Endodermal cell (in vitro differentiated cells): ENCODE measurements around the gene MYOC. TPM values are rescaled to one million over a fixed set of nuclear protein-coding genes. Genes with fewer than 3 reads are reported as not detected.
"Not testable (repeated sequence)": the region's sequence is repeated elsewhere in the genome, so short reads cannot be mapped to it uniquely, and the experiment has no call there.

Experiments
- DNase-seq: peaks from one replicate; pipeline ENCODE4 v3.0.0-alpha.2; 2017
- H3K27ac ChIP-seq: 2 replicates; pipeline ENCODE4 v1.5.1; 2013; ENCODE audit warnings: mild to moderate bottlenecking, low read depth, low read length, moderate library complexity
- H3K27me3 ChIP-seq: 2 replicates; pipeline ENCODE4 v1.6.1; 2013; ENCODE audit warnings: mild to moderate bottlenecking, low read length, moderate library complexity; ENCODE audit not compliant: insufficient read depth, control insufficient read depth, poor library complexity, severe bottlenecking
- H3K36me3 ChIP-seq: 2 replicates; pipeline ENCODE4 v1.7.0; 2013; ENCODE audit warnings: mild to moderate bottlenecking, low read length, moderate library complexity; ENCODE audit not compliant: control insufficient read depth, insufficient read depth
- H3K4me1 ChIP-seq: one replicate; pipeline ENCODE4 v1.7.0; 2013; ENCODE audit warnings: low read length; ENCODE audit not compliant: control insufficient read depth, insufficient read depth
- H3K4me3 ChIP-seq: 2 replicates; pipeline ENCODE4 v1.5.1; 2013; ENCODE audit warnings: mild to moderate bottlenecking, low read length, moderate library complexity
- H3K9ac ChIP-seq: 2 replicates; pipeline ENCODE4 v1.6.1; 2013; ENCODE audit warnings: mild to moderate bottlenecking, low read length, moderate library complexity; ENCODE audit not compliant: poor library complexity, severe bottlenecking; ENCODE audit errors: extremely low read depth
- H3K9me3 ChIP-seq: 2 replicates; pipeline ENCODE4 v1.6.1; 2013; ENCODE audit warnings: mild to moderate bottlenecking, low read length, moderate library complexity; ENCODE audit not compliant: control insufficient read depth
- H3K27ac Mint-ChIP-seq: 2 replicates; pipeline ENCODE4 v1.8.0; 2020; ENCODE audit warnings: mixed read lengths
- H3K27me3 Mint-ChIP-seq: 2 replicates; pipeline ENCODE4 v1.8.0; 2021; ENCODE audit warnings: mild to moderate bottlenecking, mixed read lengths; ENCODE audit not compliant: insufficient read depth
- H3K36me3 Mint-ChIP-seq: 2 replicates; pipeline ENCODE4 v1.8.0; 2020; ENCODE audit warnings: low read depth, mixed read lengths
- H3K4me1 Mint-ChIP-seq: 2 replicates; pipeline ENCODE4 v1.8.0; 2020; ENCODE audit warnings: mixed read lengths
- H3K4me3 Mint-ChIP-seq: 2 replicates; pipeline ENCODE4 v1.8.0; 2020; ENCODE audit warnings: mild to moderate bottlenecking, moderate library complexity, mixed read lengths
- H3K9me3 Mint-ChIP-seq: 2 replicates; pipeline ENCODE4 v1.8.0; 2020; ENCODE audit warnings: mild to moderate bottlenecking, mixed read lengths
- CTCF ChIP-seq: fragments of 200-600 bp; sonication (generic); conservative IDR thresholded peaks from 2 replicates; pipeline ENCODE4 v1.5.0; 2021; ENCODE audit warnings: antibody characterized with exemption, mild to moderate bottlenecking
- WGBS, 2 experiments: methylation state at CpG; one replicate each; pipeline versions ENCODE4 v1.1.5 to v1.1.7; 2013; ENCODE audit warnings: missing lambda C conversion rate in 2 of 2, mixed read lengths in 1 of 2; ENCODE audit not compliant: insufficient coverage in 1 of 2, insufficient read length in 1 of 2; 5-methylcytosine and 5-hydroxymethylcytosine counted together
- total RNA-seq, 2 donors: library from RNA; stranded (reverse); fragmentation: NEBNext Ultra II Directional in 1 of 2; extraction: Animal tissue kit (Norgen Biotek cat#: 25700) in 1 of 2; gene quantifications; 2 replicates in 1 of 2; 3 replicates in 1 of 2; pipeline ENCODE4 v1.2.1, GENCODE V29; 2021

Gene MYOC
- total RNA-seq, 2 donors from 2014 or later, result not detected

GRCh38 chr1:171663036-171663853 is 10.8 kb upstream of the MYOC start:
- no peaks in the 10 kb centered on the region for H3K9me3 Mint-ChIP-seq
- H3K4me3 Mint-ChIP-seq, result no peak overlapping the region
- peaks cover 10% of the 10 kb centered on the region for H3K4me1 Mint-ChIP-seq
- DNase-seq, result peak; percentile 10
- no peak overlapping the region for H3K4me3 ChIP-seq
- H3K27ac Mint-ChIP-seq, result no peak overlapping the region
- H3K4me1 ChIP-seq, result peaks cover 5% of the 10 kb centered on the region
- no peaks in the 10 kb centered on the region for H3K36me3 ChIP-seq
- no peak for TF ChIP-seq CTCF
- H3K9me3 ChIP-seq, result no peaks in the 10 kb centered on the region
- H3K27ac ChIP-seq, result no peak overlapping the region
- peaks cover 29% of the 10 kb centered on the region for H3K27me3 ChIP-seq
- 91 to 92% methylated on average over 6 to 7 of the region's 7 CpGs for WGBS, 2 experiments
- H3K36me3 Mint-ChIP-seq, result no peaks in the 10 kb centered on the region
- peaks cover 69% of the 10 kb centered on the region for H3K27me3 Mint-ChIP-seq
- no peak overlapping the region for H3K9ac ChIP-seq

- no peak for DNase-seq
- no peak for TF ChIP-seq CTCF
- WGBS, 2 experiments, result 97 to 100% methylated on average over 1 to 5 of the region's 5 CpGs
- Mint-ChIP-seq H3K9me3 (no peaks in the 10 kb centered on the region), H3K27me3 (peaks cover 63% of the 10 kb centered on the region), H3K27ac (no peak overlapping the region), H3K4me1 (peaks cover 10% of the 10 kb centered on the region), H3K36me3 (no peaks in the 10 kb centered on the region), H3K4me3 (no peak overlapping the region)
- H3K4me3 ChIP-seq, result no peak overlapping the region
- H3K9me3 ChIP-seq, result no peaks in the 10 kb centered on the region
- H3K4me1 ChIP-seq, result peaks cover 5% of the 10 kb centered on the region
- H3K9ac ChIP-seq, result no peak overlapping the region
- peaks cover 25% of the 10 kb centered on the region for H3K27me3 ChIP-seq
- H3K36me3 ChIP-seq, result no peaks in the 10 kb centered on the region
- no peak overlapping the region for H3K27ac ChIP-seq
These were observed 8.7 kb upstream of the MYOC start for GRCh38 chr1:171661076-171661650.

GRCh38 chr1:171656206-171656605 is 3.7 kb upstream of the MYOC start:
- not testable (repeated sequence) for H3K4me3 Mint-ChIP-seq, DNase-seq, H3K4me1 Mint-ChIP-seq, H3K9me3 Mint-ChIP-seq, H3K36me3 Mint-ChIP-seq, H3K36me3 ChIP-seq, H3K9ac ChIP-seq, H3K4me1 ChIP-seq, H3K27ac ChIP-seq, H3K27me3 ChIP-seq, H3K27ac Mint-ChIP-seq, H3K4me3 ChIP-seq, H3K9me3 ChIP-seq
- peaks cover 49% of the 10 kb centered on the region for H3K27me3 Mint-ChIP-seq
- 96 to 100% methylated on average over 3 to 9 of the region's 9 CpGs for WGBS, 2 experiments
